GM12875 (cell line): ENCODE measurements around the gene BCL11B.

Experiments
- H3K4me3 ChIP-seq: one replicate; pipeline ENCODE4 v1.5.1; 2011; ENCODE audit warnings: low read depth, low read length, control low read depth
- TF ChIP-seq, protein P1 (sequence below): IDR thresholded peaks from 2 replicates; pipeline ENCODE4 v1.5.1; 2011; ENCODE audit warnings: low read depth, mild to moderate bottlenecking, control low read depth, inconsistent platforms, low read length, moderate library complexity, borderline replicate concordance; ENCODE audit not compliant: insufficient read depth

The BCL11B gene

DNA sequence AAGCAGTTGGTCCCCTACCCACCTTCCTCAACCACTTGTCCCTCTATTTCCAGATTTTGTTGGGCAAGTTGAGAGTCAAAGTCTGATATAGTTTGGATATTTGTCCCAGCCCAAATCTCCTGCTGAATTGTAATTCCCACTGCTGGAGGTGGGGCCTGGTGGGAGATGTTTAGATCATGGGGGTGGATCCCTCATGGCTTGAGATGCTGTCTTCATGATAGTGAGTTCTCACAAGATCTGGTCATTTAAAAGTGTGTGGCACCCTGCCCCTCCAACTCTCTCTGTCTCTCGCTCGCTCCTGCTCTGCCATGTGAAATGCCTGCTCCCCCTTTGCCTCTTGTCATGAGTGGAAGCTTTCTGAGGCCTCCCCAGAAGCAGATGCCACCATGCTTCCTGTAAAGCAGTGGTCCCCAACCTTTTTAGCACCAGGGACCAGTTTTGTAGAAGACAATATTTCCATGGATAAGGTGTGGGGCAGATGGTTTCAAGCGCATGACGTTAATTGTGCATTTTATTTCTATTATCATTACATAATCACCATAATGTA, 37.3 kb upstream of the BCL11B start:
- TF ChIP-seq, protein P1, sequence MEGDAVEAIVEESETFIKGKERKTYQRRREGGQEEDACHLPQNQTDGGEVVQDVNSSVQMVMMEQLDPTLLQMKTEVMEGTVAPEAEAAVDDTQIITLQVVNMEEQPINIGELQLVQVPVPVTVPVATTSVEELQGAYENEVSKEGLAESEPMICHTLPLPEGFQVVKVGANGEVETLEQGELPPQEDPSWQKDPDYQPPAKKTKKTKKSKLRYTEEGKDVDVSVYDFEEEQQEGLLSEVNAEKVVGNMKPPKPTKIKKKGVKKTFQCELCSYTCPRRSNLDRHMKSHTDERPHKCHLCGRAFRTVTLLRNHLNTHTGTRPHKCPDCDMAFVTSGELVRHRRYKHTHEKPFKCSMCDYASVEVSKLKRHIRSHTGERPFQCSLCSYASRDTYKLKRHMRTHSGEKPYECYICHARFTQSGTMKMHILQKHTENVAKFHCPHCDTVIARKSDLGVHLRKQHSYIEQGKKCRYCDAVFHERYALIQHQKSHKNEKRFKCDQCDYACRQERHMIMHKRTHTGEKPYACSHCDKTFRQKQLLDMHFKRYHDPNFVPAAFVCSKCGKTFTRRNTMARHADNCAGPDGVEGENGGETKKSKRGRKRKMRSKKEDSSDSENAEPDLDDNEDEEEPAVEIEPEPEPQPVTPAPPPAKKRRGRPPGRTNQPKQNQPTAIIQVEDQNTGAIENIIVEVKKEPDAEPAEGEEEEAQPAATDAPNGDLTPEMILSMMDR = no peak
- H3K4me3 ChIP-seq = no peak overlapping the region

DNA sequence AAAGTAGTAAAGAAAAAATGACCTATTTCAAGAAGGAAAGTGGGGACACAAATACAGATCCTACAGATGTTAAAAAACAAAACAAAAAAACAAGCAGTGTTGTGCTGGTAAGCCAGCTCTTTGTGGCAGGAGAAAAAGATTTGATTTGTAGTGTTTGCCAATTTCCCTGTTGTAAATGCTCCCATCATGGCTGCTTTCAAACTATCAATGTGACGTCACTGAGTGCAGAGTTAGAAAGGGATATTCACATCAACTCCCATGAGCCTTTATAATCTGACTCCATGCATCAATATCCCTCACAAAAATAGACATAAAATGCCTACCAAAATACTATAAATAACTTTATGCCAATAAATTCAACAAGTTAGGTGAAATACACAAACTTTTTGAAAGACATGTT, 32.2 kb upstream of the BCL11B start:
- H3K4me3 ChIP-seq = no peak overlapping the region
- TF ChIP-seq, protein P1 = no peak

DNA sequence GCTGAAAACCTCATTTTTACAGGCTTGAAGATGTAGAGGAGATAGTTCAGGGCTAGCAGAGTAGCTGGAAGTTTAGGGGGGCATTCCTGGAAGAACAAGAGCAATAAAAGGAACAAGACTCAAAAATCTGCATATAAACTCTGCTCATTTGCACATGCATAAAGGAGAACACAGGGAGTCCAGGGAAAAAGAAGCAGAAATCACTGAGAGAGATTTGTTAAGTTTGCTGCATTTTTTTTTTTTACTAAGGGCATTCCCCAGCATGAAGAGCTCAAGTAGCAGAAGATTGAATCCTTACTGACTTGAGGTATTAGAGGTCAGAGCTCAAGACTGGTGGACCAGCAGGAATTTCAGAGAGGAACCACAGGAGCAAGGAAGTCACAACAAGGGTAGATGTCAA, 28.2 kb upstream of the BCL11B start:
- TF ChIP-seq, protein P1 = no peak
- no peak overlapping the region for H3K4me3 ChIP-seq

DNA sequence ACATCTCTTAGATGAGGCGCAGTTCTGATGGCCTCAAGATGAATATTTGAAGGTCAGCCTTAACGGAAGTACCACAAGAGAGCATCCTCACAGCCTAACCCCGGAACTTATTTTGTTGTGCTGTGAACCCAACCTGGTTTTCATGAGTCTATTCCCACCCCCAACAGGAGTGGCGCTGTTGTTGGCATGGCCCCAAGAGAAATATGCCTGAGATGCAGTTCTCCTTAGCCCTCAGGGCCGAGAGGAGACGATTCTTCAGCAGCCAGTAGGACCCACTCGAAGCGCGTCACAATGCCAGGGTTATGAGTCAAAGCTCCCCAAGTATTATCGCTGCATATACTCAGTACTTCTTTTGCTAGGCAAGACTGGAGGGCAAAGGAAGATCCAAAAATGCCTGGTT, 24.5 kb upstream of the BCL11B start:
- H3K4me3 ChIP-seq = no peak overlapping the region
- TF ChIP-seq, protein P1 = no peak

DNA sequence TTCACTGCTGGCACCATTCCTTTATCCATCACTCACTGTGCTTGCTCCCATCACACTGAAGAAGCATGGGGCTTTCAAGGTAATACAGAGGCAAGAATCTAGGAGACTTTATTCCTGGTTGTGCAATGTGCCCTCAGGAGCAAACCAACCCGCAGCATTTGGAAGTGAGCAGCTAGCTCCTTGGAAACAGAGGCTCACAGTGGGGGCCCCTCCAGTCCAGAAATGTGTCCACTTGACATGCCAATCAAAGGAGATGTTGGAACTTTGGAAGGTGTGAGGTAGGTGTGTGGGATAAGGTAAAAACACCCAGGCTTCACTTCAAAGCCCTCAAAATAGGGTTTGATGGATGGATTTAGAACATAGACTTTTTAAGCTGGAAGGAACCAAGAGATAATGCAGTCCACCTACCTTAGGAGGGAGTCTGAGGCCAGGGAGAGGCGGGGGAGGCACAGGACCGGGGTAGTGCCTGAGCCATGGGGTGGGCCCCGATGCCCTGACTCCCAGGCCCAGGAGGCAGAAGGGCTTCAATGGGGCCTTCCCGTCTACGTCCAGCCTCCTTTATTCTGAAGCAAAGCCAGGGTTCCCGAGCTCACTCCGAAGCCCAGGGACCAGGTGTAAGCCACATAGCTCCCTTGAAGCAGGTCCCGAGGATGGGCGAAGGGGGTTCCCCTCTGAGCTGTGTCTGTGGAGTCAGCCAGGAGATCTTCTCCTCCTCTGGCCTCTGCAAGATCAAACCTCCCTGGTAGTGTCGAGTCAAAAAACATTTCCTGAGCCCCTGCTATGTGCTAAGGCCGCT, 17.6 kb upstream of the BCL11B start:
- no peak overlapping the region for H3K4me3 ChIP-seq

DNA sequence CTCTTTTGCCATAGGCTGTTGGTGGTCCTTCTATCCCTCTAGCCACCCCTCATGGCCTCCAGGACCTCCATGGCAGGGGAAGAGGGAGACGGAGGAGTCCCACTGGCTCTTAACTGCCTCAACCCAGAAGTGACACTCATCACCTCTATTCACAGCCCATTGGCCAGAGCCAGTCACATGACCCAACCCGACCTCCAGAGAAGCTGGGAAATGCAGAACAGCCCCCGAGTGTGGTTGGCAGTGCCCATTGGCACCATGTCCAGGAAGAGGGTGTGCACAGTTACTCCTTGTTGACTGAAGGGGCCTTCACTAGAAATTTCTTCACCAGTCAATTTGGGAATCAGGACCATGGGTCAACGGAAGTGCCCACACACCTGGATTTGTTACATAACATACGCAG, 17.0 kb upstream of the BCL11B start:
- TF ChIP-seq, protein P1 = no peak
- H3K4me3 ChIP-seq = no peak overlapping the region

More for the DNA sequence above, 17.6 kb upstream of the BCL11B start:
- TF ChIP-seq, protein P1 = no peak
